HepG2 (cell line): Measurements from ENCODE around the gene IP6K1. TPM values are rescaled to one million over a fixed set of nuclear protein-coding genes. Genes with fewer than 3 reads are reported as not detected.

Experiments
- ASH2L ChIP-seq: fragments of 300-600, 200-600 bp; sonication (generic); IDR thresholded peaks from 2 replicates; pipeline ENCODE4 v1.7.0; 2017; ENCODE audit warnings: low read depth, mild to moderate bottlenecking, moderate library complexity, mixed read lengths, low read length; ENCODE audit not compliant: insufficient read length
- CHD4 ChIP-seq: fragments of 200-600 bp; sonication (generic); IDR thresholded peaks from 2 replicates; pipeline ENCODE4 v1.7.0; 2017; ENCODE audit warnings: mild to moderate bottlenecking, low read length, borderline replicate concordance
- ELF3 ChIP-seq: IDR thresholded peaks from 2 replicates; pipeline ENCODE4 v1.6.1; 2016; ENCODE audit warnings: missing genetic modification reagents, missing compliant biosample characterization
- KLF12 ChIP-seq: sonication (generic); formaldehyde crosslinking; IDR thresholded peaks from 2 replicates; pipeline ENCODE4 v1.4.0; 2020; ENCODE audit warnings: missing genetic modification reagents, borderline replicate concordance
- PCBP1 ChIP-seq: fragments of 200-400 bp; formaldehyde crosslinking; IDR thresholded peaks from 2 replicates; pipeline ENCODE4 v1.6.1; 2017; ENCODE audit warnings: mild to moderate bottlenecking, low read depth, low read length, borderline replicate concordance
- POGZ ChIP-seq: sonication (generic); formaldehyde crosslinking; IDR thresholded peaks from 2 replicates; pipeline ENCODE4 v1.4.0; 2020; ENCODE audit warnings: mild to moderate bottlenecking, missing genetic modification reagents
- RARA ChIP-seq: IDR thresholded peaks from 2 replicates; pipeline ENCODE4 v1.6.1; 2016; ENCODE audit warnings: missing genetic modification reagents, missing compliant biosample characterization
- TBX2 ChIP-seq: sonication (generic); formaldehyde crosslinking; IDR thresholded peaks from 2 replicates; pipeline ENCODE4 v1.5.0; 2020; ENCODE audit warnings: missing genetic modification reagents, mild to moderate bottlenecking, borderline replicate concordance
- ZNF124 ChIP-seq: sonication (generic); formaldehyde crosslinking; IDR thresholded peaks from 2 replicates; pipeline ENCODE4 v1.4.0; 2020; ENCODE audit warnings: missing genetic modification reagents
- ZNF432 ChIP-seq: sonication (generic); formaldehyde crosslinking; IDR thresholded peaks from 2 replicates; pipeline ENCODE4 v1.5.0; 2020; ENCODE audit warnings: missing genetic modification reagents, mild to moderate bottlenecking, borderline replicate concordance
- ZNF556 ChIP-seq: sonication (generic); formaldehyde crosslinking; IDR thresholded peaks from 2 replicates; pipeline ENCODE4 v1.4.0; 2020; ENCODE audit warnings: mild to moderate bottlenecking, missing genetic modification reagents, borderline replicate concordance
- ZNF607 ChIP-seq: sonication (generic); formaldehyde crosslinking; IDR thresholded peaks from 2 replicates; pipeline ENCODE4 v1.5.1; 2020; ENCODE audit warnings: missing genetic modification reagents, mild to moderate bottlenecking, borderline replicate concordance
- ZNF720 ChIP-seq: sonication (generic); formaldehyde crosslinking; IDR thresholded peaks from 2 replicates; pipeline ENCODE4 v1.4.0; 2020; ENCODE audit warnings: missing genetic modification reagents
- ZNF776 ChIP-seq: sonication (generic); formaldehyde crosslinking; IDR thresholded peaks from 2 replicates; pipeline ENCODE4 v1.4.0; 2020; ENCODE audit warnings: mild to moderate bottlenecking, missing genetic modification reagents
- polyA plus RNA-seq, 8 experiments: library from polyadenylated mRNA; depleted of rRNA in 3 of 8; stranded (reverse) in 7 of 8; unstranded in 1 of 8; fragments of >200 nt; fragmentation: Illumina TruSeq in 4 of 8; extraction: Trizol in 4 of 8; gene quantifications; 2 replicates each; pipeline versions ENCODE4 v1.2.1 to v1.2.3, GENCODE V29; 2011 to 2016; ENCODE audit warnings: low read depth in 4 of 8, missing spikeins in 1 of 8, mixed read lengths in 1 of 8; ENCODE audit not compliant: insufficient read depth in 1 of 8
- total RNA-seq, 5 experiments: library from RNA; depleted of rRNA; stranded (reverse); fragments of >200 nt; fragmentation: Illumina TruSeq; extraction: Trizol; gene quantifications; 2 replicates each; pipeline ENCODE4 v1.2.3, GENCODE V29; 2016; ENCODE audit warnings: low read depth in 1 of 5
- TF ChIP-seq, protein P1 (sequence below): sonication (generic); formaldehyde crosslinking; IDR thresholded peaks from 2 replicates; pipeline ENCODE4 v1.4.0; 2020; ENCODE audit warnings: missing genetic modification reagents, borderline replicate concordance
- TF ChIP-seq, protein P2 (sequence below): sonication (generic); formaldehyde crosslinking; IDR thresholded peaks from 2 replicates; pipeline ENCODE4 v1.5.1; 2020; ENCODE audit warnings: missing genetic modification reagents, mild to moderate bottlenecking, borderline replicate concordance
- TF ChIP-seq, protein P3 (sequence below): sonication (generic); formaldehyde crosslinking; IDR thresholded peaks from 2 replicates; pipeline ENCODE4 v1.9.0; 2021; ENCODE audit warnings: missing genetic modification reagents, borderline replicate concordance

The IP6K1 gene
- total and polyA plus RNA-seq, 2 of the 13 experiments (the other 11 are each of a cell fraction or from before 2014, with no cell fraction given), result 17.7 to 29.7 TPM

DNA sequence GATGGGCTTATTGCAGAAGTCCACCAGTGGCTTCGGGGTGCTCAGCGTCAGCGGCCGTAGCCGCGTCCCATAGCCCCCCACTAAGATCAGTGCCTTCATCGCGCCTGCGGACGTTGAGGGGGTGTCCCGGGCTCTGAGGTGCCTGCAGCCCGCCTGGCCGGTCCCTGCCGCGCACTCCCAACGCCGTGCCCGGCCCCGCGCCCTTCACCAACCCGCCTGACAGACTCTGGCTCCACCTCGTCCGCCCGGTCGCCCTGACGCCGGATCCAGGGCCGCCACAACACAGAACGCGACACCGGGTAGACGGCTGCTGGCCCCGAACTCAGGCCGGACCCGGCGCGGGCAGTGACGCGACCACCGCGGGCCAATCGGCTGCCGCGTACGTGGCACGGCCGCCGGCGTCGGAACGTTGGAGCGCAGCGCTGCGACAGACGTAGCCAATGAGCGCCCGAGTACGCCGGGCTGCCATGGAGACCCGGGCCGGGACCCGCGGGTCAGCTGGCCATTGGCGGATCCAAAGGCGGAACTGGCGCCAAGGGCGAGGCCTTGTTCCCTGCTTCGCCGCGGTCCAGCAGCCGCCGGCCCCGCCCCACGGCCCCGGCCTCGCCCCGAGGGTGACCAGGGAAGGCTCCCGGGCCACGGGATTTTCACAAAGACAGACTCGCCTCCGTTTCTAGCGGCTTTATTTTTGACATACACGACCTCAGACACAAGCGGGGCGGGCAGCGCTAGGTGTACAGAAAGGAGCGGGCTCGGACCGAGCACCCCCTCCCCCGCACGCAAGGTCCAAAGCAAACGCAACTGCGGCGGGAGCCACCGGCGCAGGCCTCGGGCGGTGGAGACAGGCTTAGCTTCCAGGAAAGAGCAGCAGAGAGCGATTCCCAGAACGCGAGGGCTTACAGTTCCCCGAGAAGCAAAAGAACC lies 62.5 kb downstream of the IP6K1 start, which contains the start of gene GMPPB (continued):
- TF ChIP-seq, protein P1, sequence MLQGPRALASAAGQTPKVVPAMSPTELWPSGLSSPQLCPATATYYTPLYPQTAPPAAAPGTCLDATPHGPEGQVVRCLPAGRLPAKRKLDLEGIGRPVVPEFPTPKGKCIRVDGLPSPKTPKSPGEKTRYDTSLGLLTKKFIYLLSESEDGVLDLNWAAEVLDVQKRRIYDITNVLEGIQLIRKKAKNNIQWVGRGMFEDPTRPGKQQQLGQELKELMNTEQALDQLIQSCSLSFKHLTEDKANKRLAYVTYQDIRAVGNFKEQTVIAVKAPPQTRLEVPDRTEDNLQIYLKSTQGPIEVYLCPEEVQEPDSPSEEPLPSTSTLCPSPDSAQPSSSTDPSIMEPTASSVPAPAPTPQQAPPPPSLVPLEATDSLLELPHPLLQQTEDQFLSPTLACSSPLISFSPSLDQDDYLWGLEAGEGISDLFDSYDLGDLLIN (CRISPR knock-in tag), result no peak; the same call in 1 of the 2 replicates
- no peak for TF ChIP-seq ZNF432 (CRISPR knock-in tag)
- TF ChIP-seq ZNF776 (CRISPR knock-in tag), result peak; percentile 90; the same call in 1 of the 2 replicates
- no peak for TF ChIP-seq ELF3 (CRISPR knock-in tag)
- no peak for TF ChIP-seq KLF12 (CRISPR knock-in tag)
- TF ChIP-seq ASH2L, result peak; percentile 72
- TF ChIP-seq POGZ (CRISPR knock-in tag), result peak; percentile 83
- TF ChIP-seq RARA (CRISPR knock-in tag), result 0 out of 2 replicates have a peak, but pooled peaks have one; percentile 8
- peak; percentile 79 for TF ChIP-seq ZNF607 (CRISPR knock-in tag)
- TF ChIP-seq PCBP1, result no peak
- TF ChIP-seq ZNF124 (CRISPR knock-in tag), result peak; percentile 40; the same call in 1 of the 2 replicates
- no peak for TF ChIP-seq ZNF556 (CRISPR knock-in tag)
- TF ChIP-seq, protein P2, sequence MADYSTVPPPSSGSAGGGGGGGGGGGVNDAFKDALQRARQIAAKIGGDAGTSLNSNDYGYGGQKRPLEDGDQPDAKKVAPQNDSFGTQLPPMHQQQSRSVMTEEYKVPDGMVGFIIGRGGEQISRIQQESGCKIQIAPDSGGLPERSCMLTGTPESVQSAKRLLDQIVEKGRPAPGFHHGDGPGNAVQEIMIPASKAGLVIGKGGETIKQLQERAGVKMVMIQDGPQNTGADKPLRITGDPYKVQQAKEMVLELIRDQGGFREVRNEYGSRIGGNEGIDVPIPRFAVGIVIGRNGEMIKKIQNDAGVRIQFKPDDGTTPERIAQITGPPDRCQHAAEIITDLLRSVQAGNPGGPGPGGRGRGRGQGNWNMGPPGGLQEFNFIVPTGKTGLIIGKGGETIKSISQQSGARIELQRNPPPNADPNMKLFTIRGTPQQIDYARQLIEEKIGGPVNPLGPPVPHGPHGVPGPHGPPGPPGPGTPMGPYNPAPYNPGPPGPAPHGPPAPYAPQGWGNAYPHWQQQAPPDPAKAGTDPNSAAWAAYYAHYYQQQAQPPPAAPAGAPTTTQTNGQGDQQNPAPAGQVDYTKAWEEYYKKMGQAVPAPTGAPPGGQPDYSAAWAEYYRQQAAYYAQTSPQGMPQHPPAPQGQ (CRISPR knock-in tag), result peak; percentile 63; the same call in 1 of the 2 replicates
- no peak for TF ChIP-seq ZNF720 (CRISPR knock-in tag)
- TF ChIP-seq TBX2, result peak; percentile 73; the same call in 1 of the 2 replicates
- TF ChIP-seq CHD4, result no peak
- TF ChIP-seq, protein P3, sequence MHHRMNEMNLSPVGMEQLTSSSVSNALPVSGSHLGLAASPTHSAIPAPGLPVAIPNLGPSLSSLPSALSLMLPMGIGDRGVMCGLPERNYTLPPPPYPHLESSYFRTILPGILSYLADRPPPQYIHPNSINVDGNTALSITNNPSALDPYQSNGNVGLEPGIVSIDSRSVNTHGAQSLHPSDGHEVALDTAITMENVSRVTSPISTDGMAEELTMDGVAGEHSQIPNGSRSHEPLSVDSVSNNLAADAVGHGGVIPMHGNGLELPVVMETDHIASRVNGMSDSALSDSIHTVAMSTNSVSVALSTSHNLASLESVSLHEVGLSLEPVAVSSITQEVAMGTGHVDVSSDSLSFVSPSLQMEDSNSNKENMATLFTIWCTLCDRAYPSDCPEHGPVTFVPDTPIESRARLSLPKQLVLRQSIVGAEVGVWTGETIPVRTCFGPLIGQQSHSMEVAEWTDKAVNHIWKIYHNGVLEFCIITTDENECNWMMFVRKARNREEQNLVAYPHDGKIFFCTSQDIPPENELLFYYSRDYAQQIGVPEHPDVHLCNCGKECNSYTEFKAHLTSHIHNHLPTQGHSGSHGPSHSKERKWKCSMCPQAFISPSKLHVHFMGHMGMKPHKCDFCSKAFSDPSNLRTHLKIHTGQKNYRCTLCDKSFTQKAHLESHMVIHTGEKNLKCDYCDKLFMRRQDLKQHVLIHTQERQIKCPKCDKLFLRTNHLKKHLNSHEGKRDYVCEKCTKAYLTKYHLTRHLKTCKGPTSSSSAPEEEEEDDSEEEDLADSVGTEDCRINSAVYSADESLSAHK (CRISPR knock-in tag), result no peak
